ENCODE data around the gene KYAT1. TPM values are rescaled to one million over a fixed set of nuclear protein-coding genes. Genes with fewer than 3 reads are reported as not detected.
"Not testable (repeated sequence)": the region's sequence is repeated elsewhere in the genome, so short reads cannot be mapped to it uniquely, and the experiment has no call there.

The KYAT1 gene
- total RNA-seq, 1 experiment from 2014 or later, result 6.1 TPM

- Histone ChIP-seq H3K27me3 (ENCODE audit: control insufficient read depth, insufficient read depth, low read length) (no peaks in the 10 kb centered on the region), H3K27ac (ENCODE audit: low read length) (no peak overlapping the region), H3K36me3 (ENCODE audit: control insufficient read depth, insufficient read depth, low read length) (peaks cover 6% of the 10 kb centered on the region; the same call in 1 of the 2 replicates), H3K4me1 (ENCODE audit: control insufficient read depth, insufficient read depth, low read length) (peaks cover 8% of the 10 kb centered on the region), H3K9me3 (ENCODE audit: control insufficient read depth, insufficient read depth, low read depth, low read length) (no peaks in the 10 kb centered on the region), H3K4me3 (ENCODE audit: low read depth in 2 of 2, low read length in 2 of 2) (no peak overlapping the region)
- DNase-seq (ENCODE audit: low read depth, low spot score) (no peak), ATAC-seq (no peak)
- BruUV-seq (replicated peaks), result no TSS peak
- TF ChIP-seq TCF7L2 (IDR thresholded peaks at IDR 0.05; ENCODE audit: low read depth, low read length) (no peak), SIN3A (IDR thresholded peaks at IDR 0.05; ENCODE audit: borderline replicate concordance, insufficient read depth, low read depth, low read length) (no peak), POLR2AphosphoS5 (IDR thresholded peaks at IDR 0.05; ENCODE audit: low read depth, low read length) (no peak), CTCF (IDR thresholded peaks at IDR 0.05) (no peak), REST (IDR thresholded peaks at IDR 0.05; ENCODE audit: insufficient read depth in 1 of 2, low read depth in 2 of 2, low read length in 1 of 2) (no peak)
- CTCF ChIA-PET, result interaction anchor here (0.7 kb wide), 1 partner anchor 242 kb away, joined by 3 read pairs; no protein-coding TSS in a partner anchor
- intact Hi-C loops (cut with micrococcal nuclease; ENCODE audit: unreplicated experiment) (no loop called here), in situ Hi-C loops (cut with HindIII; ENCODE audit: low pct_unique_long_range_greater_than_20kb, low sequenced_read_pairs) (no loop called here)
- POLR2A ChIA-PET, result no interaction called here
Measured at GRCh38 chr9:128877852-128878251, 3.9 kb downstream of the KYAT1 start.

GRCh38 chr9:128870941-128871265, 10.8 kb downstream of the KYAT1 start:
- CTCF ChIA-PET, result not testable (repeated sequence)

GRCh38 chr9:128870128-128870940, 11.4 kb downstream of the KYAT1 start:
- H3K4me1 ChIP-seq (ENCODE audit: control insufficient read depth, insufficient read depth, low read length), result no peaks in the 10 kb centered on the region
- TF ChIP-seq REST (IDR thresholded peaks at IDR 0.05; ENCODE audit: insufficient read depth in 1 of 2, low read depth in 2 of 2, low read length in 1 of 2) (no peak), POLR2AphosphoS5 (IDR thresholded peaks at IDR 0.05; ENCODE audit: low read depth, low read length) (no peak), SIN3A (IDR thresholded peaks at IDR 0.05; ENCODE audit: borderline replicate concordance, insufficient read depth, low read depth, low read length) (no peak), CTCF (IDR thresholded peaks at IDR 0.05) (no peak)
- H3K27ac ChIP-seq (ENCODE audit: low read length), result no peak overlapping the region
- no peak overlapping the region for H3K4me3 ChIP-seq (ENCODE audit: low read depth in 2 of 2, low read length in 2 of 2)
- DNase-seq (ENCODE audit: low read depth, low spot score) (no peak), ATAC-seq (no peak)
- ChIA-PET POLR2A (interaction anchor here (0.7 kb wide), 1 partner anchor 48 kb away, joined by 7 read pairs; no protein-coding TSS in a partner anchor), CTCF (no interaction called here)
- H3K36me3 ChIP-seq (ENCODE audit: control insufficient read depth, insufficient read depth, low read length), result no peaks in the 10 kb centered on the region
- H3K27me3 ChIP-seq (ENCODE audit: control insufficient read depth, insufficient read depth, low read length), result no peaks in the 10 kb centered on the region
- intact Hi-C loops (cut with micrococcal nuclease; ENCODE audit: unreplicated experiment), result no loop called here
- BruUV-seq (replicated peaks), result no TSS peak
- no peaks in the 10 kb centered on the region for H3K9me3 ChIP-seq (ENCODE audit: control insufficient read depth, insufficient read depth, low read depth, low read length)
- in situ Hi-C loops (cut with HindIII; ENCODE audit: low pct_unique_long_range_greater_than_20kb, low sequenced_read_pairs), result no loop called here

More at GRCh38 chr9:128870941-128871265, 10.8 kb downstream of the KYAT1 start:
- ATAC-seq; H3K4me3 ChIP-seq (ENCODE audit: low read depth in 2 of 2, low read length in 2 of 2); BruUV-seq (replicated peaks); H3K9me3 ChIP-seq (ENCODE audit: control insufficient read depth, insufficient read depth, low read depth, low read length); H3K27me3 ChIP-seq (ENCODE audit: control insufficient read depth, insufficient read depth, low read length); DNase-seq (ENCODE audit: low read depth, low spot score); in situ Hi-C loops (cut with HindIII; ENCODE audit: low pct_unique_long_range_greater_than_20kb, low sequenced_read_pairs); H3K4me1 ChIP-seq (ENCODE audit: control insufficient read depth, insufficient read depth, low read length); H3K27ac ChIP-seq (ENCODE audit: low read length); intact Hi-C loops (cut with micrococcal nuclease; ENCODE audit: unreplicated experiment); H3K36me3 ChIP-seq (ENCODE audit: control insufficient read depth, insufficient read depth, low read length): not testable (repeated sequence)
- POLR2A ChIA-PET, result interaction anchor here (0.7 kb wide), 1 partner anchor 48 kb away, joined by 7 read pairs; no protein-coding TSS in a partner anchor
